Adrenal gland (tissue), 12 donors: ENCODE data around the gene HECTD1. TPM values are rescaled to one million over a fixed set of nuclear protein-coding genes. Genes with fewer than 3 reads are reported as not detected.

ENCODE experiments used
- DNase-seq, 7 donors: peaks; one replicate each; pipeline ENCODE4 v3.0.0-alpha.2; 2019 to 2020
- H3K27ac ChIP-seq, 5 donors: fragments of 200-600 bp; sonication (generic) in 4 of 5; 1 replicate in 3 of 5; 2 replicates in 2 of 5; pipeline versions ENCODE4 v1.5.1 to v1.8.0; 2016 to 2020; ENCODE audit warnings: mild to moderate bottlenecking in 1 of 5
- H3K27me3 ChIP-seq: fragments of 200-600 bp; 2 replicates; pipeline ENCODE4 v1.8.0; 2021
- H3K36me3 ChIP-seq, 2 donors: fragments of 200-600 bp; replicated peaks in 1 of 2; 1 replicate in 1 of 2; 2 replicates in 1 of 2; pipeline versions ENCODE4 v1.5.1 to v1.8.0; 2018 to 2022
- H3K4me1 ChIP-seq, 2 donors: fragments of 200-600 bp; replicated peaks in 1 of 2; 1 replicate in 1 of 2; 2 replicates in 1 of 2; pipeline versions ENCODE4 v1.5.1 to v1.8.0; 2018 to 2021
- H3K4me3 ChIP-seq, 4 donors: fragments of 200-600 bp; sonication (generic) in 3 of 4; one replicate each; pipeline ENCODE4 v1.5.1; 2016 to 2018
- H3K9me3 ChIP-seq, 3 donors: fragments of 200-600 bp; sonication (generic) in 1 of 3; replicated peaks in 1 of 3; 1 replicate in 2 of 3; 2 replicates in 1 of 3; pipeline versions ENCODE4 v1.5.1 to v1.8.0; 2016 to 2021
- CTCF ChIP-seq, 6 experiments: fragments of 450-650 bp in 4 of 6; fragments of 200-600 bp in 2 of 6; sonication (generic) in 1 of 6; IDR thresholded peaks; 1 replicate in 5 of 6; 2 replicates in 1 of 6; pipeline versions ENCODE4 v1.5.1 to v1.8.0; 2016 to 2021; ENCODE audit warnings: antibody characterized with exemption in 6 of 6, mild to moderate bottlenecking in 2 of 6, moderate library complexity in 1 of 6
- POLR2A ChIP-seq, 2 donors: fragments of 450-650 bp; IDR thresholded peaks; one replicate each; pipeline ENCODE4 v1.6.1; 2017; ENCODE audit warnings: antibody characterized with exemption in 2 of 2, mild to moderate bottlenecking in 2 of 2, moderate library complexity in 1 of 2
- WGBS, 4 donors: extraction: QIAGEN DNeasy Blood & Tissue Kit in 2 of 4; methylation state at CpG; one replicate each; pipeline versions ENCODE4 v1.1.5 to v1.1.7; 2013 to 2017; 5-methylcytosine and 5-hydroxymethylcytosine counted together
- intact Hi-C, 2 donors: fragments of 100-400 bp; cut with DNase I; formaldehyde crosslinking; loops; one replicate each; pipeline versions ENCODE4 v1.14.1 to v1.15.0; 2022 to 2023
- polyA plus RNA-seq, 3 donors: library from polyadenylated mRNA; stranded (reverse); fragments of 200-250 nt in 2 of 3; fragments of 350-450 nt in 1 of 3; fragmentation: Illumina TruSeq in 1 of 3; extraction: RNeasy Lipid Tissue Mini Kit (QIAGEN cat#74804) in 1 of 3; gene quantifications; one replicate each; pipeline ENCODE4 v1.2.3, GENCODE V29; 2013 to 2014
- total RNA-seq, 9 donors: library from RNA; depleted of rRNA in 4 of 9; stranded (reverse); fragments of >200 nt in 4 of 9; fragments of 120-200 nt in 1 of 9; fragmentation: NEBNext Ultra II Directional in 1 of 9; extraction: Animal tissue kit (Norgen Biotek cat#: 25700) in 1 of 9; gene quantifications; one replicate each; pipeline versions ENCODE4 v1.1.0 to v1.2.4, GENCODE V29; 2013 to 2023
- donor health status: healthy with polysubstance abuse.
- donor health status: Bipolar disorder and iron deficiency.
- donor health status: DM: yes; HTN: yes; CAD: no.
- donor health status: DM: no; HTN: no; CAD: no.
- donor health status: DM: no; HTN: no; CAD: no.
- donor health status: DM: yes; HTN: yes; CAD: no.

HECTD1 gene
- total and polyA plus RNA-seq, 12 donors: 77.1 to 309 (median 185) TPM

- no peaks in the 10 kb centered on the region for H3K27me3 ChIP-seq
- no peak for DNase-seq
- H3K36me3 ChIP-seq: no peaks in the 10 kb centered on the region
- no peak overlapping the region for H3K27ac ChIP-seq
- TF ChIP-seq POLR2A (IDR thresholded peaks at IDR 0.05) (no peak), CTCF (IDR thresholded peaks at IDR 0.05) (no peak)
- intact Hi-C loops: no loop called here
- WGBS, 4 donors: 78 to 93% (median 89%) methylated on average over 2 of the region's 2 CpGs
- H3K4me1 ChIP-seq: no peaks in the 10 kb centered on the region
- no peak overlapping the region for H3K4me3 ChIP-seq
- H3K9me3 ChIP-seq: no peaks in the 10 kb centered on the region
Measured at GRCh38 chr14:31255286-31255685, 47.7 kb upstream of the HECTD1 start.

- Histone ChIP-seq H3K27ac (no peak overlapping the region), H3K4me3 (no peak overlapping the region), H3K9me3 (no peaks in the 10 kb centered on the region), H3K27me3 (no peaks in the 10 kb centered on the region), H3K36me3 (no peaks in the 10 kb centered on the region), H3K4me1 (no peaks in the 10 kb centered on the region)
- TF ChIP-seq POLR2A (IDR thresholded peaks at IDR 0.05) (no peak), CTCF (IDR thresholded peaks at IDR 0.05) (no peak)
- WGBS, 4 donors: 87 to 96% (median 95%) methylated on average over 7 to 9 of the region's 9 CpGs
- intact Hi-C loops: no loop called here
- DNase-seq: no peak
Measured at GRCh38 chr14:31253746-31254471, 46.3 kb upstream of the HECTD1 start.

DNA sequence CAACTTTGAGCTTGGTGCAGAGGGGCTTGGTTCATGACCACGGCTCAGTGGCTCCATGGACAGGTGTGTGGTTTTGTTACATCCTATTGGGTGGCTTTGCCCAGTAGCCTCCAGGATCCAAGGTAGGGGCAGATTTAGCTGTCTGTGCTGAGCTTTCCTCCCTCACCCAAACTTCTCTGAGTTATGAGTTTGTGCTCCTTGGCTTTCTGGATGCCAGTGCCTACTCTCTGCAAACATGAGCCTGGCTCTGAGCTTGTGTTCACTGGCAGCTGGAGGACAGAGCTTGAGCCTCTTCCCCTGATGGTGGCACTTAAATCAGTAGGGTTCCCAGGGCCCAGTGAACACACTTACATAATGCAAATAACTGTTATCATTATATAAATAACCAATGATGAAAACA is 45.3 kb upstream of the HECTD1 start:
- Histone ChIP-seq H3K36me3 (no peaks in the 10 kb centered on the region), H3K4me1 (no peaks in the 10 kb centered on the region), H3K4me3 (no peak overlapping the region), H3K9me3 (no peaks in the 10 kb centered on the region), H3K27me3 (no peaks in the 10 kb centered on the region), H3K27ac (no peak overlapping the region)
- TF ChIP-seq POLR2A (IDR thresholded peaks at IDR 0.05) (no peak), CTCF (IDR thresholded peaks at IDR 0.05) (no peak)
- 93 to 100% (median 97%) methylated on average over 1 of the region's 1 CpG for WGBS, 4 donors
- intact Hi-C loops: no loop called here
- no peak for DNase-seq

- WGBS, 4 donors: 70 to 88% (median 81%) methylated on average over 7 to 10 of the region's 10 CpGs
- DNase-seq: no peak
- no peaks in the 10 kb centered on the region for H3K4me1 ChIP-seq
- TF ChIP-seq CTCF (IDR thresholded peaks at IDR 0.05) (no peak), POLR2A (IDR thresholded peaks at IDR 0.05) (no peak)
- H3K27me3 ChIP-seq: no peaks in the 10 kb centered on the region
- intact Hi-C loops: no loop called here
- no peak overlapping the region for H3K27ac ChIP-seq
- no peaks in the 10 kb centered on the region for H3K36me3 ChIP-seq
- H3K4me3 ChIP-seq: no peak overlapping the region
- H3K9me3 ChIP-seq: no peaks in the 10 kb centered on the region
Measured at GRCh38 chr14:31251028-31251958, 43.7 kb upstream of the HECTD1 start.
